HPDE6-E6E7 (cell line): ENCODE data around the gene LRP1B.

Experiments
- DNase-seq: peaks from one replicate; pipeline ENCODE4 v3.0.0; 2011; ENCODE audit warnings: missing footprints; ENCODE audit errors: extremely low spot score

The LRP1B gene

GRCh38 chr2:140262908-140263307 lies 1867.9 kb downstream of the LRP1B start:
- DNase-seq = no peak

GRCh38 chr2:140257692-140258300 lies 1873.0 kb downstream of the LRP1B start:
- DNase-seq = peak; percentile 2

- no peak for DNase-seq
Measured at GRCh38 chr2:140256080-140256479, 1874.7 kb downstream of the LRP1B start.

GRCh38 chr2:140249821-140250220 lies 1881.0 kb downstream of the LRP1B start:
- DNase-seq = no peak

- no peak for DNase-seq
Measured at GRCh38 chr2:140248623-140249022, 1882.2 kb downstream of the LRP1B start.

- no peak for DNase-seq
Measured at GRCh38 chr2:140247451-140248195, 1883.2 kb downstream of the LRP1B start.

- DNase-seq = no peak
Measured at GRCh38 chr2:140246957-140247356, 1883.9 kb downstream of the LRP1B start.

- no peak for DNase-seq
Measured at GRCh38 chr2:140246058-140246457, 1884.8 kb downstream of the LRP1B start.

GRCh38 chr2:140242889-140243288 lies 1887.9 kb downstream of the LRP1B start:
- DNase-seq = no peak

- no peak for DNase-seq
Measured at GRCh38 chr2:140234116-140234515, 1896.7 kb downstream of the LRP1B start.

- no peak for DNase-seq
Measured at GRCh38 chr2:140210963-140211362, 1919.9 kb downstream of the LRP1B start.

- DNase-seq = no peak
Measured at GRCh38 chr2:140205093-140205492, 1925.7 kb downstream of the LRP1B start.

GRCh38 chr2:140203347-140203746 lies 1927.5 kb downstream of the LRP1B start:
- no peak for DNase-seq

GRCh38 chr2:140201572-140201971 lies 1929.2 kb downstream of the LRP1B start:
- no peak for DNase-seq

- DNase-seq = no peak
Measured at GRCh38 chr2:140200764-140201163, 1930.1 kb downstream of the LRP1B start.

GRCh38 chr2:140200307-140200706 lies 1930.5 kb downstream of the LRP1B start:
- no peak for DNase-seq

- no peak for DNase-seq
Measured at GRCh38 chr2:140199312-140199711, 1931.5 kb downstream of the LRP1B start.

GRCh38 chr2:140187086-140187485 lies 1943.7 kb downstream of the LRP1B start:
- DNase-seq = no peak

- no peak for DNase-seq
Measured at GRCh38 chr2:140186313-140186712, 1944.5 kb downstream of the LRP1B start.

- DNase-seq = no peak
Measured at GRCh38 chr2:140185076-140185475, 1945.7 kb downstream of the LRP1B start.

GRCh38 chr2:140183056-140183765 lies 1947.6 kb downstream of the LRP1B start:
- no peak for DNase-seq
